Natural killer cell (primary cell): ENCODE data around the gene KIF3B. TPM values are rescaled to one million over a fixed set of nuclear protein-coding genes. Genes with fewer than 3 reads are reported as not detected.
"Not testable (repeated sequence)": the region's sequence is repeated elsewhere in the genome, so short reads cannot be mapped to it uniquely, and the experiment has no call there.

Experiments
- ATAC-seq, 3 donors: fragments of 150-1000 bp in 2 of 3; fragments of 200-7000 bp in 1 of 3; cut with Tn5 transposase; 1 replicate in 1 of 3; 2 replicates in 2 of 3; pipeline ENCODE4 v1.10.0; 2021; ENCODE audit warnings: mild to moderate bottlenecking in 2 of 3, moderate library complexity in 2 of 3
- DNase-seq, 2 donors: peaks; one replicate each; pipeline versions ENCODE4 v3.0.0 to v3.0.0-alpha.2; 2013 to 2021; ENCODE audit warnings: mixed read lengths in 1 of 2
- H3K27ac ChIP-seq: one replicate; pipeline ENCODE4 v1.5.1; 2013; ENCODE audit warnings: mild to moderate bottlenecking, low read length
- H3K27me3 ChIP-seq: one replicate; pipeline ENCODE4 v1.6.1; 2013; ENCODE audit warnings: low read length; ENCODE audit not compliant: control insufficient read depth, insufficient read depth
- H3K36me3 ChIP-seq: one replicate; pipeline ENCODE4 v1.6.1; 2013; ENCODE audit warnings: low read length; ENCODE audit not compliant: control insufficient read depth, insufficient read depth
- H3K4me1 ChIP-seq: one replicate; pipeline ENCODE4 v1.6.1; 2013; ENCODE audit warnings: low read length; ENCODE audit not compliant: control insufficient read depth, insufficient read depth
- H3K4me3 ChIP-seq: one replicate; pipeline ENCODE4 v1.5.1; 2013; ENCODE audit warnings: low read length
- H3K9me3 ChIP-seq: one replicate; pipeline ENCODE4 v1.6.1; 2013; ENCODE audit warnings: low read length; ENCODE audit not compliant: control insufficient read depth, insufficient read depth
- H3K27ac Mint-ChIP-seq, 2 donors: one replicate each; pipeline ENCODE4 v1.8.0; 2022; ENCODE audit warnings: mild to moderate bottlenecking in 2 of 2, mixed read lengths in 2 of 2, moderate library complexity in 1 of 2
- H3K27me3 Mint-ChIP-seq, 2 donors: one replicate each; pipeline ENCODE4 v1.8.0; 2022; ENCODE audit warnings: low read depth in 2 of 2, mixed read lengths in 2 of 2
- H3K36me3 Mint-ChIP-seq: one replicate; pipeline ENCODE4 v1.8.0; 2022; ENCODE audit warnings: mixed read lengths
- H3K4me1 Mint-ChIP-seq, 2 donors: one replicate each; pipeline ENCODE4 v1.8.0; 2022; ENCODE audit warnings: mixed read lengths in 2 of 2
- H3K4me3 Mint-ChIP-seq: one replicate; pipeline ENCODE4 v1.8.0; 2022; ENCODE audit warnings: mild to moderate bottlenecking, moderate library complexity, mixed read lengths
- H3K9me3 Mint-ChIP-seq, 2 donors: one replicate each; pipeline ENCODE4 v1.8.0; 2022; ENCODE audit warnings: mixed read lengths in 2 of 2
- CTCF ChIP-seq: fragments of 200-600 bp; IDR thresholded peaks from one replicate; pipeline ENCODE4 v1.8.0; 2022; ENCODE audit warnings: antibody characterized with exemption
- WGBS: methylation state at CpG from one replicate; pipeline ENCODE4 v1.1.7; 2013; ENCODE audit warnings: missing lambda C conversion rate; ENCODE audit not compliant: insufficient coverage; 5-methylcytosine and 5-hydroxymethylcytosine counted together
- intact Hi-C: fragments of 100-400 bp; cut with micrococcal nuclease; formaldehyde crosslinking; loops from one replicate; pipeline ENCODE4 v1.14.2; 2022
- total RNA-seq, 4 donors: library from RNA; stranded (reverse); fragments of 120-200 nt in 1 of 4; gene quantifications; one replicate each; pipeline versions ENCODE4 v1.2.3 to v1.2.4, GENCODE V29; 2013 to 2022

KIF3B gene
- total RNA-seq, 3 donors from 2014 or later (not counting 1 experiment from before 2014, with no cell fraction given), result 10.2 to 14.3 (median 13.2) TPM

- Mint-ChIP-seq H3K27me3 (no peaks in the 10 kb centered on the region), H3K4me3 (no peak overlapping the region), H3K36me3 (no peaks in the 10 kb centered on the region), H3K9me3 (no peaks in the 10 kb centered on the region), H3K4me1 (peaks cover 23 to 29% of the 10 kb centered on the region in 2 donors), H3K27ac (no peak overlapping the region)
- Histone ChIP-seq H3K4me1 (peaks cover 14% of the 10 kb centered on the region), H3K27me3 (no peaks in the 10 kb centered on the region), H3K4me3 (no peak overlapping the region), H3K27ac (peak overlapping the region; percentile 60), H3K36me3 (no peaks in the 10 kb centered on the region), H3K9me3 (no peaks in the 10 kb centered on the region)
- DNase-seq (no peak), ATAC-seq (no peak)
- WGBS, result 51% methylated on average over 6 of the region's 6 CpGs
- intact Hi-C loops, result loop anchor here (5.0 kb wide), 1 partner anchor 132 kb away; no protein-coding TSS in a partner anchor
- TF ChIP-seq CTCF, result no peak
These were observed 78.0 kb downstream of the KIF3B start for GRCh38 chr20:32355417-32355841.

GRCh38 chr20:32355907-32356621 lies 78.6 kb downstream of the KIF3B start:
- WGBS, result 95% methylated on average over 7 of the region's 7 CpGs
- not testable (repeated sequence) for H3K9me3 ChIP-seq, H3K9me3 Mint-ChIP-seq, DNase-seq, H3K4me3 Mint-ChIP-seq, H3K36me3 Mint-ChIP-seq, H3K4me3 ChIP-seq, H3K27me3 Mint-ChIP-seq, H3K27ac Mint-ChIP-seq, H3K27me3 ChIP-seq, ATAC-seq, H3K36me3 ChIP-seq
- peaks cover 25 to 33% of the 10 kb centered on the region in 2 donors for H3K4me1 Mint-ChIP-seq
- peak overlapping the region; percentile 60 for H3K27ac ChIP-seq
- H3K4me1 ChIP-seq, result peaks cover 18% of the 10 kb centered on the region
- intact Hi-C loops, result loop anchor here (5.0 kb wide), 1 partner anchor 131 kb away; no protein-coding TSS in a partner anchor

- no peaks in the 10 kb centered on the region for H3K36me3 Mint-ChIP-seq
- Histone ChIP-seq H3K36me3 (no peaks in the 10 kb centered on the region), H3K4me3 (no peak overlapping the region), H3K9me3 (no peaks in the 10 kb centered on the region), H3K27ac (no peak overlapping the region), H3K4me1 (peaks cover 21% of the 10 kb centered on the region), H3K27me3 (no peaks in the 10 kb centered on the region)
- peak overlapping the region; percentile 97 for H3K4me3 Mint-ChIP-seq
- DNase-seq (no peak), ATAC-seq (no peak)
- no peaks in the 10 kb centered on the region for H3K9me3 Mint-ChIP-seq
- TF ChIP-seq CTCF, result no peak
- H3K27ac Mint-ChIP-seq, result peak overlapping the region; percentile 94 to 95
- H3K4me1 Mint-ChIP-seq, result peaks cover 25 to 35% of the 10 kb centered on the region in 2 donors
- intact Hi-C loops, result loop anchor here (5.0 kb wide), 1 partner anchor 131 kb away; no protein-coding TSS in a partner anchor
- WGBS, result 45% methylated on average over 13 of the region's 13 CpGs
- H3K27me3 Mint-ChIP-seq, result no peaks in the 10 kb centered on the region
These were observed 79.3 kb downstream of the KIF3B start for GRCh38 chr20:32356622-32357374.

GRCh38 chr20:32357375-32357868 lies 80.0 kb downstream of the KIF3B start:
- Mint-ChIP-seq H3K27ac (peak overlapping the region; percentile 94 to 95), H3K9me3 (no peaks in the 10 kb centered on the region), H3K36me3 (no peaks in the 10 kb centered on the region), H3K4me1 (peaks cover 25 to 41% of the 10 kb centered on the region in 2 donors), H3K27me3 (no peaks in the 10 kb centered on the region), H3K4me3 (peak overlapping the region; percentile 97)
- Histone ChIP-seq H3K27ac (peak overlapping the region; percentile 99), H3K4me1 (peaks cover 21% of the 10 kb centered on the region), H3K9me3 (no peaks in the 10 kb centered on the region), H3K27me3 (no peaks in the 10 kb centered on the region), H3K4me3 (peak overlapping the region; percentile 99), H3K36me3 (no peaks in the 10 kb centered on the region)
- intact Hi-C loops, result loop anchor here (5.0 kb wide), 1 partner anchor 130 kb away; no protein-coding TSS in a partner anchor
- WGBS, result 4% methylated on average over 11 of the region's 11 CpGs
- ATAC-seq (peak in 1 of 3 donors; percentile 1), DNase-seq (no peak)
- no peak for TF ChIP-seq CTCF
